H1 (cell line): ENCODE data around the gene METTL9. TPM values are rescaled to one million over a fixed set of nuclear protein-coding genes. Genes with fewer than 3 reads are reported as not detected.

ENCODE experiments used
- CHD7 ChIP-seq: fragments of 300-600 bp; sonication (generic); IDR thresholded peaks from 2 replicates; pipeline ENCODE4 v1.7.1; 2012; ENCODE audit warnings: low read length, moderate library complexity, mild to moderate bottlenecking, inconsistent platforms; ENCODE audit not compliant: insufficient replicate concordance
- CTBP2 ChIP-seq: IDR thresholded peaks from 2 replicates; pipeline ENCODE4 v1.7.0; 2011; ENCODE audit warnings: borderline replicate concordance, mild to moderate bottlenecking, moderate library complexity, mixed read lengths, low read length; ENCODE audit not compliant: insufficient read depth, insufficient read length
- HDAC2 ChIP-seq, 2 experiments: fragments of 300-600 bp in 1 of 2; sonication (generic) in 1 of 2; IDR thresholded peaks; 2 replicates each; pipeline ENCODE4 v1.6.1; 2011 to 2012; ENCODE audit warnings: low read depth in 2 of 2, low read length in 2 of 2, mild to moderate bottlenecking in 2 of 2, moderate library complexity in 2 of 2, borderline replicate concordance in 1 of 2, inconsistent platforms in 1 of 2
- HDAC6 ChIP-seq: IDR thresholded peaks from one replicate; pipeline ENCODE4 v1.7.1; 2012; ENCODE audit warnings: low read depth, mild to moderate bottlenecking, inconsistent platforms, low read length, moderate library complexity
- RNF2 ChIP-seq: fragments of 200-900, 300-1000 bp; sonication (generic); IDR thresholded peaks from 2 replicates; pipeline ENCODE4 v1.7.1; 2016; ENCODE audit warnings: borderline replicate concordance, low read depth, mild to moderate bottlenecking, antibody characterized with exemption, low read length; ENCODE audit not compliant: poor library complexity, severe bottlenecking; ENCODE audit errors: missing control alignments
- polyA plus RNA-seq, 7 experiments: library from polyadenylated mRNA; depleted of rRNA in 3 of 7; stranded (reverse) in 5 of 7; unstranded in 2 of 7; fragments of >200 nt in 5 of 7; fragments of 200-250 nt in 2 of 7; gene quantifications; 1 replicate in 5 of 7; 2 replicates in 1 of 7; 4 replicates in 1 of 7; pipeline versions ENCODE4 v1.2.1 to v1.2.3, GENCODE V29; 2011 to 2013; ENCODE audit warnings: missing spikeins in 2 of 7, mixed read lengths in 2 of 7
- total RNA-seq: library from RNA; stranded (reverse); fragmentation: NEBNext Ultra II Directional; extraction: Animal tissue kit (Norgen Biotek cat#: 25700); gene quantifications from 2 replicates; pipeline ENCODE4 v1.2.1, GENCODE V29; 2021

The METTL9 gene
- total and polyA plus RNA-seq, 2 of the 8 experiments (the other 6 are each of a cell fraction or from before 2014, with no cell fraction given): 45.4 to 112 TPM

GRCh38 chr16:21618281-21618680 is 18.9 kb downstream of the METTL9 start (continued):
- TF ChIP-seq CHD7 (no peak), CTBP2 (no peak), RNF2 (no peak), HDAC2 (IDR thresholded peaks at IDR 0.05; ENCODE audit: borderline replicate concordance in 1 of 2, low read depth in 2 of 2, low read length in 2 of 2) (no peak), HDAC6 (no peak)
- TF ChIP-seq, all 59 proteins: peak for 0
